22Rv1 (cell line): Measurements from ENCODE around the gene TMEM238L.

Source experiments
- ZFX ChIP-seq: fragments of 450-650 bp; IDR thresholded peaks from 2 replicates; pipeline ENCODE4 v1.6.1; 2017; ENCODE audit warnings: antibody characterized with exemption, borderline replicate concordance
- TF ChIP-seq, protein P1 (sequence below): fragments of 450-650 bp; IDR thresholded peaks from 2 replicates; pipeline ENCODE4 v1.5.1; 2017; ENCODE audit warnings: mild to moderate bottlenecking

DNA sequence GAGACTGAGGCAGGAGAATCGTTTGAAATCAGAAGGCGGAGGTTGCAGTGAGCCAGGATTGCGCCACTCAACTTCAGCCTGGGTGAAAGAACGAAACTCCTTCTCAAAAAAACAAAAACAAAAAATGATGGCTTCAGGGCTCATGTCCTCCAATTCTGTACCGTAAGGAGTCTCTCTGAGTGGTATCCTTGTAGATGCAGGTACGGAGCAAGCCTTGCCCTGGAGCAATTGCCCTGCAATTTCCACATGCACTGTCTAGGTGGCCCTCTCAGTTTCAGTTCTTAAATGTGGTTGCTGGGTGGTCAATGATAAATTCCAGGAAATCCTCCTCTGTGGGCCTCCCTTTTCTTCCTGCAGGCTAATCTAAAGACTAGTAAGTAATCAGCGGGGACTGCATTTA lies 10.6 kb downstream of the TMEM238L start:
- TF ChIP-seq, protein P1, sequence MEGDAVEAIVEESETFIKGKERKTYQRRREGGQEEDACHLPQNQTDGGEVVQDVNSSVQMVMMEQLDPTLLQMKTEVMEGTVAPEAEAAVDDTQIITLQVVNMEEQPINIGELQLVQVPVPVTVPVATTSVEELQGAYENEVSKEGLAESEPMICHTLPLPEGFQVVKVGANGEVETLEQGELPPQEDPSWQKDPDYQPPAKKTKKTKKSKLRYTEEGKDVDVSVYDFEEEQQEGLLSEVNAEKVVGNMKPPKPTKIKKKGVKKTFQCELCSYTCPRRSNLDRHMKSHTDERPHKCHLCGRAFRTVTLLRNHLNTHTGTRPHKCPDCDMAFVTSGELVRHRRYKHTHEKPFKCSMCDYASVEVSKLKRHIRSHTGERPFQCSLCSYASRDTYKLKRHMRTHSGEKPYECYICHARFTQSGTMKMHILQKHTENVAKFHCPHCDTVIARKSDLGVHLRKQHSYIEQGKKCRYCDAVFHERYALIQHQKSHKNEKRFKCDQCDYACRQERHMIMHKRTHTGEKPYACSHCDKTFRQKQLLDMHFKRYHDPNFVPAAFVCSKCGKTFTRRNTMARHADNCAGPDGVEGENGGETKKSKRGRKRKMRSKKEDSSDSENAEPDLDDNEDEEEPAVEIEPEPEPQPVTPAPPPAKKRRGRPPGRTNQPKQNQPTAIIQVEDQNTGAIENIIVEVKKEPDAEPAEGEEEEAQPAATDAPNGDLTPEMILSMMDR: no peak
- TF ChIP-seq ZFX: no peak
